ENCODE results near the gene GPR37.

DNA sequence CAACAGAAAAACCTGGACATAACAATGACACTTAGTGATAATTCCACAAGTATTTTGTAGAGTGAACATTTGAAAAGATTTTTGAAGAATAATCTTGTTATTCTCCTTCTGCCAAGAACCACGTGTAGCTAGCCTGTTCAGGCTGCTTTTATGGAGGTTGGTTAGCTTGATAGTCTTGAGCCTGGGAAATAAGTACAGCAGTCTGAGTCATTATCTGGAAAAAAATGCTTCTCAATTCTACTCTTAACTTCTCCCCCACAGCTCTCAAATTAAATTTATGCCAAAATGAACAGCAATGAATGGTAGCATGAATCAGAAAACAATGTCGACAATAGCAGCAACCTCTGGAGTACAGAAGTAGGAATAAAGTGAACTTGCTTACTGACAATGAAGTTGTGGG, 63.2 kb downstream of the GPR37 start:
- no peak for TF ChIP-seq CTCF (conservative IDR thresholded peaks at IDR 0.05 in 1 of 2, IDR thresholded peaks at IDR 0.05 in 1 of 2; ENCODE audit: low read depth in 1 of 2, low read length in 2 of 2)
- TF ChIP-seq EZH2 (IDR thresholded peaks at IDR 0.05; ENCODE audit: low read length, missing control alignments) = no peak

Measured in fibroblast of lung (primary cell).